H1 (cell line): Measurements from ENCODE around the gene SMYD3. TPM values are rescaled to one million over a fixed set of nuclear protein-coding genes. Genes with fewer than 3 reads are reported as not detected.

Experiments used
- ASH2L ChIP-seq: fragments of 200-600, 300-600 bp; sonication (generic); IDR thresholded peaks from one replicate; pipeline ENCODE4 v1.7.1; 2017; ENCODE audit warnings: low read length
- HDAC6 ChIP-seq: IDR thresholded peaks from one replicate; pipeline ENCODE4 v1.7.1; 2012; ENCODE audit warnings: low read depth, mild to moderate bottlenecking, inconsistent platforms, low read length, moderate library complexity
- KDM4A ChIP-seq: IDR thresholded peaks from one replicate; pipeline ENCODE4 v1.7.1; 2012; ENCODE audit warnings: low read depth, mild to moderate bottlenecking, moderate library complexity, low read length, inconsistent platforms; ENCODE audit not compliant: severe bottlenecking
- MAX ChIP-seq: IDR thresholded peaks from 2 replicates; pipeline ENCODE4 v1.6.1; 2012; ENCODE audit warnings: inconsistent platforms
- NRF1 ChIP-seq: IDR thresholded peaks from 2 replicates; pipeline ENCODE4 v1.6.1; 2011; ENCODE audit warnings: mild to moderate bottlenecking, low read depth, low read length, improper control_type of control experiment
- PHF8 ChIP-seq: fragments of 200-600 bp; sonication (generic); conservative IDR thresholded peaks from 2 replicates; pipeline ENCODE4 v1.7.1; 2012; ENCODE audit warnings: low read depth, mild to moderate bottlenecking, inconsistent platforms, low read length, moderate library complexity
- RAD21 ChIP-seq, 2 experiments: IDR thresholded peaks in 1 of 2; conservative IDR thresholded peaks in 1 of 2; 2 replicates each; pipeline ENCODE4 v1.6.1; 2011; ENCODE audit warnings: low read depth in 2 of 2, low read length in 2 of 2, improper control_type of control experiment in 1 of 2, inconsistent platforms in 1 of 2, mild to moderate bottlenecking in 1 of 2, moderate library complexity in 1 of 2
- RFX5 ChIP-seq: IDR thresholded peaks from 2 replicates; pipeline ENCODE4 v1.6.1; 2011; ENCODE audit warnings: low read depth, low read length, improper control_type of control experiment, borderline replicate concordance
- SIN3A ChIP-seq, 2 experiments: IDR thresholded peaks in 1 of 2; conservative IDR thresholded peaks in 1 of 2; 2 replicates each; pipeline ENCODE4 v1.6.1; 2011 to 2012; ENCODE audit warnings: low read length in 2 of 2, improper control_type of control experiment in 1 of 2, low read depth in 1 of 2, mild to moderate bottlenecking in 1 of 2
- SRF ChIP-seq: IDR thresholded peaks from 2 replicates; pipeline ENCODE4 v1.6.1; 2011; ENCODE audit warnings: mild to moderate bottlenecking, low read depth, low read length, moderate library complexity
- TCF12 ChIP-seq: IDR thresholded peaks from 2 replicates; pipeline ENCODE4 v1.6.1; 2011; ENCODE audit warnings: low read depth, mild to moderate bottlenecking, low read length
- TEAD4 ChIP-seq: IDR thresholded peaks from 2 replicates; pipeline ENCODE4 v1.6.1; 2012; ENCODE audit warnings: low read depth, low read length, inconsistent platforms, mixed read lengths
- polyA plus RNA-seq, 7 experiments: library from polyadenylated mRNA; depleted of rRNA in 3 of 7; stranded (reverse) in 5 of 7; unstranded in 2 of 7; fragments of >200 nt in 5 of 7; fragments of 200-250 nt in 2 of 7; gene quantifications; 1 replicate in 5 of 7; 2 replicates in 1 of 7; 4 replicates in 1 of 7; pipeline versions ENCODE4 v1.2.1 to v1.2.3, GENCODE V29; 2011 to 2013; ENCODE audit warnings: missing spikeins in 2 of 7, mixed read lengths in 2 of 7
- total RNA-seq: library from RNA; stranded (reverse); fragmentation: NEBNext Ultra II Directional; extraction: Animal tissue kit (Norgen Biotek cat#: 25700); gene quantifications from 2 replicates; pipeline ENCODE4 v1.2.1, GENCODE V29; 2021

The SMYD3 gene
- total and polyA plus RNA-seq, 2 of the 8 experiments (the other 6 are each of a cell fraction or from before 2014, with no cell fraction given): 17.3 to 25.4 TPM

- no peak for TF ChIP-seq TCF12
- no peak for TF ChIP-seq RFX5
- no peak for TF ChIP-seq HDAC6
- no peak for TF ChIP-seq RAD21 (IDR thresholded peaks at IDR 0.05 in 1 of 2, conservative IDR thresholded peaks at IDR 0.05 in 1 of 2; ENCODE audit: low read depth in 2 of 2, low read length in 2 of 2)
- peak; percentile 84 for TF ChIP-seq NRF1
- no peak for TF ChIP-seq SRF
- peak; percentile 94 for TF ChIP-seq ASH2L
- TF ChIP-seq KDM4A: peak; percentile 86
- TF ChIP-seq MAX: peak; percentile 76
- 0 out of 4 replicates have a peak, but pooled peaks of 1 of the 2 experiments have one; percentile 48 for TF ChIP-seq SIN3A (conservative IDR thresholded peaks at IDR 0.05 in 1 of 2, IDR thresholded peaks at IDR 0.05 in 1 of 2; ENCODE audit: low read depth in 1 of 2, low read length in 2 of 2)
- TF ChIP-seq PHF8: peak; percentile 57
- no peak; the same call in 1 of the 2 replicates for TF ChIP-seq TEAD4
- TF ChIP-seq, all 59 proteins: peak for 12
Measured at GRCh38 chr1:246506674-246507481, at the start of gene SMYD3 (continued).
